Adrenal gland (tissue), 12 donors: Measurements from ENCODE around the gene ZSWIM4. TPM values are rescaled to one million over a fixed set of nuclear protein-coding genes. Genes with fewer than 3 reads are reported as not detected.

Experiments used
- DNase-seq, 7 donors: peaks; one replicate each; pipeline ENCODE4 v3.0.0-alpha.2; 2019 to 2020
- H3K27ac ChIP-seq, 5 donors: fragments of 200-600 bp; sonication (generic) in 4 of 5; 1 replicate in 3 of 5; 2 replicates in 2 of 5; pipeline versions ENCODE4 v1.5.1 to v1.8.0; 2016 to 2020; ENCODE audit warnings: mild to moderate bottlenecking in 1 of 5
- H3K27me3 ChIP-seq: fragments of 200-600 bp; 2 replicates; pipeline ENCODE4 v1.8.0; 2021
- H3K36me3 ChIP-seq, 2 donors: fragments of 200-600 bp; replicated peaks in 1 of 2; 1 replicate in 1 of 2; 2 replicates in 1 of 2; pipeline versions ENCODE4 v1.5.1 to v1.8.0; 2018 to 2022
- H3K4me1 ChIP-seq, 2 donors: fragments of 200-600 bp; replicated peaks in 1 of 2; 1 replicate in 1 of 2; 2 replicates in 1 of 2; pipeline versions ENCODE4 v1.5.1 to v1.8.0; 2018 to 2021
- H3K4me3 ChIP-seq, 4 donors: fragments of 200-600 bp; sonication (generic) in 3 of 4; one replicate each; pipeline ENCODE4 v1.5.1; 2016 to 2018
- H3K9me3 ChIP-seq, 3 donors: fragments of 200-600 bp; sonication (generic) in 1 of 3; replicated peaks in 1 of 3; 1 replicate in 2 of 3; 2 replicates in 1 of 3; pipeline versions ENCODE4 v1.5.1 to v1.8.0; 2016 to 2021
- CTCF ChIP-seq, 6 experiments: fragments of 450-650 bp in 4 of 6; fragments of 200-600 bp in 2 of 6; sonication (generic) in 1 of 6; IDR thresholded peaks; 1 replicate in 5 of 6; 2 replicates in 1 of 6; pipeline versions ENCODE4 v1.5.1 to v1.8.0; 2016 to 2021; ENCODE audit warnings: antibody characterized with exemption in 6 of 6, mild to moderate bottlenecking in 2 of 6, moderate library complexity in 1 of 6
- POLR2A ChIP-seq, 2 donors: fragments of 450-650 bp; IDR thresholded peaks; one replicate each; pipeline ENCODE4 v1.6.1; 2017; ENCODE audit warnings: antibody characterized with exemption in 2 of 2, mild to moderate bottlenecking in 2 of 2, moderate library complexity in 1 of 2
- WGBS, 4 donors: extraction: QIAGEN DNeasy Blood & Tissue Kit in 2 of 4; methylation state at CpG; one replicate each; pipeline versions ENCODE4 v1.1.5 to v1.1.7; 2013 to 2017; 5-methylcytosine and 5-hydroxymethylcytosine counted together
- intact Hi-C, 2 donors: fragments of 100-400 bp; cut with DNase I; formaldehyde crosslinking; loops; one replicate each; pipeline versions ENCODE4 v1.14.1 to v1.15.0; 2022 to 2023
- polyA plus RNA-seq, 3 donors: library from polyadenylated mRNA; stranded (reverse); fragments of 200-250 nt in 2 of 3; fragments of 350-450 nt in 1 of 3; fragmentation: Illumina TruSeq in 1 of 3; extraction: RNeasy Lipid Tissue Mini Kit (QIAGEN cat#74804) in 1 of 3; gene quantifications; one replicate each; pipeline ENCODE4 v1.2.3, GENCODE V29; 2013 to 2014
- total RNA-seq, 9 donors: library from RNA; depleted of rRNA in 4 of 9; stranded (reverse); fragments of >200 nt in 4 of 9; fragments of 120-200 nt in 1 of 9; fragmentation: NEBNext Ultra II Directional in 1 of 9; extraction: Animal tissue kit (Norgen Biotek cat#: 25700) in 1 of 9; gene quantifications; one replicate each; pipeline versions ENCODE4 v1.1.0 to v1.2.4, GENCODE V29; 2013 to 2023
- donor health status: healthy with polysubstance abuse.
- donor health status: Bipolar disorder and iron deficiency.
- donor health status: DM: yes; HTN: yes; CAD: no.
- donor health status: DM: no; HTN: no; CAD: no.
- donor health status: DM: no; HTN: no; CAD: no.
- donor health status: DM: yes; HTN: yes; CAD: no.

ZSWIM4 gene
- total and polyA plus RNA-seq, 12 donors, result 1.3 to 15.4 (median 9.1) TPM

GRCh38 chr19:13856497-13856896, 61.3 kb downstream of the ZSWIM4 start:
- H3K27ac ChIP-seq, result no peak overlapping the region
- peaks cover 3 to 4% of the 10 kb centered on the region in 2 donors for H3K4me1 ChIP-seq
- intact Hi-C loops, result no loop called here
- H3K36me3 ChIP-seq, result no peaks in the 10 kb centered on the region
- H3K9me3 ChIP-seq, result no peaks in the 10 kb centered on the region
- TF ChIP-seq CTCF (IDR thresholded peaks at IDR 0.05) (no peak), POLR2A (IDR thresholded peaks at IDR 0.05) (no peak)
- no peak for DNase-seq
- H3K27me3 ChIP-seq, result no peaks in the 10 kb centered on the region
- 36 to 46% (median 42%) methylated on average over 2 of the region's 2 CpGs for WGBS, 4 donors
- no peak overlapping the region for H3K4me3 ChIP-seq

DNA sequence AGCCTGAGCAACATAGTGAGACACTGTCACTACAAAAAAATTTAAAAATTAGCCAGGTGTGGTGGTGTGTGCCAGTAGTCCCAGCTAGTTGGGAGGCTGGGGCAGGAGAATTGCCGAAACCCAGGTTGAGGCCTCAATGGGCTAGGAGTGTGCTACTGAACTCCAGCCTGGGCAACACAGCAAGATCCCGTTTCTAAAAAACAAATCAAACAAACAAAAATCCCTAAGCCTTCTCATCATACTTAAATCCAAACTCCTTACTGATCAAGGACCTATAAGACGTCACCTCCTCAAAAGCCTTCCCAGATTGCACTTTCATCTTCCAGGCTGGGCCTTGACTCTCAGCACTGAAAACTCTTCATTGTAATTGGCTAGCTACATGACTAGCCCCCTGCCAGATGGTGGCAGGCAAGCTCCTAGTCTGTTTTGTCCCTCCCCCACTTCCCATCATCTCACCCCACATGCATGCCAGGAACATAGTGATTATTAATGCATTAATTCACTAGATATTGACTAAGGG, 64.2 kb downstream of the ZSWIM4 start:
- intact Hi-C loops, result no loop called here
- 87 to 93% (median 91%) methylated on average over 3 of the region's 3 CpGs for WGBS, 4 donors

DNA sequence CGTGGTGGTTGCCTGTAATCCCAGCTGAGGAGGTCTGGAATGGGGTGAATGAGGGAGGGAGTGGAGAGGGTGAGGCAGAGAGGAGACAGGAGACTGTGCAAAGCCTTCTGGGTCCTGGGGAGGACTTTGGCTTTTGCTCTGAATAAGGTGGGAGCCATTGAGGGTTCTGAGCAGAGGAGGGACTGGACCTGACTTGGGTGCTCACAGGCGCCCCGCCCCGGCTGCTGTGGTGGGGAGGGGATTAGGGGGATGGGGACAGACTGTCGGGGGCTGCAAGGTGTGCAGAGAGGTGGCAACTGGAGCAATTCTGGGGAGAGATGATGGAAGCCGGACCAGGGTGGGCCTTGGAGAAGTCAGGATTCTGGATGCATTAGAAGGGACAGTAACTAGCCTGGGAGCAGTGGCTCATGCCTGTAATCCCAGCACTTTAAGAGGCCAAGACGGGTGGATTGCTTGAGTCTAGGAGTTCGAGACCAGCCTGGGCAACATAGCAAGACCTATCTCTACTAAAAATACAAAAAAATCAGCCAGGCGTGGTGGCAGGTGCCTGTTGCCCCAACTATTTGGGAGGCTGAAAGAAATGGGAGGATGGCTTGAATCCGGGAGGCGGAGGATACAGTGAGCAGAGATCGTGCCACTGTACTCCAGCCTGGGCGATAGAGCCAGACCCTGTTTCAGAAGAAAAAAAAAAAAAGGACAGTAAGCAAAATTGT, 65.6 kb downstream of the ZSWIM4 start:
- no peak for DNase-seq
- Histone ChIP-seq H3K4me1 (peaks cover 6 to 8% of the 10 kb centered on the region in 2 donors), H3K27ac (peak overlapping the region in 4 of 5 donors; percentile 31 to 77 (median 68)), H3K36me3 (no peaks in the 10 kb centered on the region), H3K4me3 (no peak overlapping the region), H3K27me3 (peaks cover 4% of the 10 kb centered on the region), H3K9me3 (no peaks in the 10 kb centered on the region)
- TF ChIP-seq CTCF (IDR thresholded peaks at IDR 0.05), result no peak
- WGBS, 4 donors, result 81 to 88% (median 83%) methylated on average over 10 to 13 of the region's 13 CpGs
- intact Hi-C loops, result loop anchor here (5.0 to 10.0 kb wide), 6 partner anchors 64 to 586 kb away; partner anchors contain the start of gene ZSWIM4 (in 1 of the 2)

More for the DNA sequence above, 64.2 kb downstream of the ZSWIM4 start:
- Histone ChIP-seq H3K9me3 (no peaks in the 10 kb centered on the region), H3K4me3 (no peak overlapping the region), H3K27me3 (no peaks in the 10 kb centered on the region), H3K4me1 (peaks cover 6 to 8% of the 10 kb centered on the region in 2 donors), H3K36me3 (no peaks in the 10 kb centered on the region), H3K27ac (no peak overlapping the region)
- TF ChIP-seq POLR2A (IDR thresholded peaks at IDR 0.05) (no peak), CTCF (IDR thresholded peaks at IDR 0.05) (no peak)
- no peak for DNase-seq

GRCh38 chr19:13861392-13861713, 66.1 kb downstream of the ZSWIM4 start:
- intact Hi-C loops, result loop anchor here (5.0 to 10.0 kb wide), 6 partner anchors 64 to 587 kb away; partner anchors contain the start of gene ZSWIM4 (in 1 of the 2)
- H3K9me3 ChIP-seq, result no peaks in the 10 kb centered on the region
- H3K27ac ChIP-seq, result peak overlapping the region; percentile 9 to 84 (median 77)
- H3K27me3 ChIP-seq, result peaks cover 5% of the 10 kb centered on the region
- peak overlapping the region in 1 of 4 donors; percentile 43 for H3K4me3 ChIP-seq
- H3K36me3 ChIP-seq, result no peaks in the 10 kb centered on the region
- TF ChIP-seq POLR2A (IDR thresholded peaks at IDR 0.05) (no peak), CTCF (IDR thresholded peaks at IDR 0.05) (no peak)
- DNase-seq, result no peak
- peaks cover 6 to 10% of the 10 kb centered on the region in 2 donors for H3K4me1 ChIP-seq
- 32 to 43% (median 40%) methylated on average over 8 to 11 of the region's 11 CpGs for WGBS, 4 donors
